ENCODE measurements around the gene SERP2.

The SERP2 gene

DNA sequence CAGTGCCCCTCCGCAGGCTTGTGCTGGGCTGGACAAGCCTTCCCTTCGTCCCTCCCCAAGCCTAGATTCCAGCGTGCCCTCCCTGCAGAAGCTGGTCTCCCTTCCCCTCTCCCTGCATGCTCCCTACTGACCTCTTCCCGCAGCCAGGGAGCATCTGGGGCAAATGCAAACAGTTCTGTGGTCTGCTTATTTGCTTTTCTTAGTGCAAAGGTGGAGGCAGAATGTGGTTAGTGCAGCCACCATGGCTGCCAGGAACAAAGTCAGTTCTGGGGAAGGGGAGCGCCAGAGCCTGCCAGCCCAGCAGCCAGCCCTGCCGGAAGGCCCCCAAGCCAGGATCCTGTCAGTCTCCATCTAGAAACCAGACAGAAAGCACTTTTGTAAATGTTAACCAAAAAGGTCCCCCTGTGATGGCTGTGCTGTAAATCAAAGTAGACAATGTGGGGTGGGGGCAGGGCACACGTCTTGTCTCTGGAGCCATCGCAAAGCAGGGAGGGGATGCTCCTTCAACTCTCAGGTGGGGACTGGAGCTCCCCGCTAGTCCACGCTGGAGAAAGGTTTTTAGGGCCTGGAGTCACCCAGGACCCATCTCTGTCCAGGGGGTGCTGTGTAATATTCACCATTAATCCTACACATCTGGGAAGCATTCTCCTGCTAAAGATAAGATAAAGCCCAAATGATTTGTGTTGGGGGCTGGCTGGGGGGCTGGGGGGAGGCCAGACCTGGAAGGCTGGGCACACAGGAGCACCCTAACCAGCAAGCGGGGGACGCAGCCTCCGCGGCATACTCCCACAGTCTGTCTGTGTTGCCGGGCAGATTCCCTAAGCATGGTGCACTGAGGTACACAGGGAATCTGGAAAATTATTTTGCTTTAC lies 30.9 kb downstream of the SERP2 start:
- H3K9ac ChIP-seq (ENCODE audit: low read length), result no peak overlapping the region
- no peak overlapping the region for H3K4me3 ChIP-seq (ENCODE audit: insufficient read depth, low read length, poor library complexity, severe bottlenecking)
- H4K20me1 ChIP-seq (ENCODE audit: low read depth, low read length), result no peaks in the 10 kb centered on the region
- no peak overlapping the region for H3K4me2 ChIP-seq (ENCODE audit: low read depth, low read length, poor library complexity, severe bottlenecking)
- no peaks in the 10 kb centered on the region for H3K27me3 ChIP-seq (ENCODE audit: low read length)
- no peak overlapping the region for H3K27ac ChIP-seq (ENCODE audit: low read depth, low read length)
- no peak for TF ChIP-seq EZH2phosphoT487 (conservative IDR thresholded peaks at IDR 0.05; ENCODE audit: low read length)
- TF ChIP-seq, protein P1, sequence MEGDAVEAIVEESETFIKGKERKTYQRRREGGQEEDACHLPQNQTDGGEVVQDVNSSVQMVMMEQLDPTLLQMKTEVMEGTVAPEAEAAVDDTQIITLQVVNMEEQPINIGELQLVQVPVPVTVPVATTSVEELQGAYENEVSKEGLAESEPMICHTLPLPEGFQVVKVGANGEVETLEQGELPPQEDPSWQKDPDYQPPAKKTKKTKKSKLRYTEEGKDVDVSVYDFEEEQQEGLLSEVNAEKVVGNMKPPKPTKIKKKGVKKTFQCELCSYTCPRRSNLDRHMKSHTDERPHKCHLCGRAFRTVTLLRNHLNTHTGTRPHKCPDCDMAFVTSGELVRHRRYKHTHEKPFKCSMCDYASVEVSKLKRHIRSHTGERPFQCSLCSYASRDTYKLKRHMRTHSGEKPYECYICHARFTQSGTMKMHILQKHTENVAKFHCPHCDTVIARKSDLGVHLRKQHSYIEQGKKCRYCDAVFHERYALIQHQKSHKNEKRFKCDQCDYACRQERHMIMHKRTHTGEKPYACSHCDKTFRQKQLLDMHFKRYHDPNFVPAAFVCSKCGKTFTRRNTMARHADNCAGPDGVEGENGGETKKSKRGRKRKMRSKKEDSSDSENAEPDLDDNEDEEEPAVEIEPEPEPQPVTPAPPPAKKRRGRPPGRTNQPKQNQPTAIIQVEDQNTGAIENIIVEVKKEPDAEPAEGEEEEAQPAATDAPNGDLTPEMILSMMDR (IDR thresholded peaks at IDR 0.05; ENCODE audit: insufficient read depth, low read length, poor library complexity, severe bottlenecking), result no peak
- H3K9me2 ChIP-seq (replicated peaks; ENCODE audit: insufficient read depth, low read length), result no peaks in the 10 kb centered on the region
- no peak overlapping the region for H2AFZ ChIP-seq (ENCODE audit: low read depth, low read length, severe bottlenecking)
- H3K9me3 ChIP-seq (ENCODE audit: insufficient read depth, low read length), result no peaks in the 10 kb centered on the region
- H3F3A ChIP-seq (ENCODE audit: insufficient read depth), result no peaks in the 10 kb centered on the region
- no peaks in the 10 kb centered on the region for H3K79me2 ChIP-seq (ENCODE audit: insufficient read depth, low read length)
- no peaks in the 10 kb centered on the region for H3K36me3 ChIP-seq (ENCODE audit: low read length)

DNA sequence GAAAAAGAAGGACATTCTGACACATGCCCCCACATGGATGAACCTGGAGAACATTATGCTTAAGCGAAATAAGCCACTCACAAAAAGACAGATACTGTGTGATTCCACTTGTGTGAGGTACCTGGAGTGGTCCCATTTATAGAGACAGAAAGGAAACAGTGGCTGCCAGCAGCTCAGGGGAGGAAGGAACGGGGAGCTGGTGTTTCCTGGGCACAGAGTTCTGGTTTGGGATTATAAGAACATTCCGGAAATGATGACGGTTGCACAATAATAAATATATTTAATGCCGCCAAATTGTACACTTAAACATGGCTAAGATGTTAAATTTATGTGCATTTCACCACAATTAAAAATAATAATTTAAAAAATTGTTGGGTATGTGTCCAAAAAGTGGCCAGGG lies 33.0 kb downstream of the SERP2 start:
- H3K9me3 ChIP-seq (ENCODE audit: insufficient read depth, low read length), result no peaks in the 10 kb centered on the region
- no peak for TF ChIP-seq EZH2phosphoT487 (conservative IDR thresholded peaks at IDR 0.05; ENCODE audit: low read length)
- TF ChIP-seq, protein P1 (IDR thresholded peaks at IDR 0.05; ENCODE audit: insufficient read depth, low read length, poor library complexity, severe bottlenecking), result no peak
- no peaks in the 10 kb centered on the region for H3K36me3 ChIP-seq (ENCODE audit: low read length)
- H3K9me2 ChIP-seq (replicated peaks; ENCODE audit: insufficient read depth, low read length), result no peaks in the 10 kb centered on the region
- H3K79me2 ChIP-seq (ENCODE audit: insufficient read depth, low read length), result no peaks in the 10 kb centered on the region
- no peak overlapping the region for H3K4me2 ChIP-seq (ENCODE audit: low read depth, low read length, poor library complexity, severe bottlenecking)
- no peaks in the 10 kb centered on the region for H4K20me1 ChIP-seq (ENCODE audit: low read depth, low read length)
- H3K4me3 ChIP-seq (ENCODE audit: insufficient read depth, low read length, poor library complexity, severe bottlenecking), result no peak overlapping the region
- H2AFZ ChIP-seq (ENCODE audit: low read depth, low read length, severe bottlenecking), result no peak overlapping the region
- H3K9ac ChIP-seq (ENCODE audit: low read length), result no peak overlapping the region
- no peaks in the 10 kb centered on the region for H3F3A ChIP-seq (ENCODE audit: insufficient read depth)
- no peak overlapping the region for H3K27ac ChIP-seq (ENCODE audit: low read depth, low read length)
- no peaks in the 10 kb centered on the region for H3K27me3 ChIP-seq (ENCODE audit: low read length)

DNA sequence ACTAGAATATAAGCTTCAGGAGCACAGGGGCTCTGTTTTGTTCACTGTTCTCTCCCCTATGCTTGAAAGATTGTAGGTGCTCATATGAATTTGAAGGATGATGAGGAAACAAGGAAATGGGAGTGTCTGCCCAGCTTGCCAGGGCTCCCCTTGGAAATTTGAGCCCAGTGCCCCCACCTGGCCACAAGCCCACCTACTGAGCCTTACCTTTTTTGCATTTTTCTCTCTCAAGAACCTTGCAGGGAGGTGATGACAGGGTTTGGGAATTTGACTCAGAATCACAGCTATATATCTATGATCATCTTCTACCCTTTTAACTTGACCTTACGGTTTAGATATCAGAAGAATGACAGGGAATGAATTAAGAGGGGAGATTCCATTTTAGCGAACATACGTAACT lies 33.8 kb downstream of the SERP2 start:
- no peak overlapping the region for H2AFZ ChIP-seq (ENCODE audit: low read depth, low read length, severe bottlenecking)
- no peaks in the 10 kb centered on the region for H3K79me2 ChIP-seq (ENCODE audit: insufficient read depth, low read length)
- no peak overlapping the region for H3K4me3 ChIP-seq (ENCODE audit: insufficient read depth, low read length, poor library complexity, severe bottlenecking)
- H3K9me2 ChIP-seq (replicated peaks; ENCODE audit: insufficient read depth, low read length), result no peaks in the 10 kb centered on the region
- H3K4me2 ChIP-seq (ENCODE audit: low read depth, low read length, poor library complexity, severe bottlenecking), result no peak overlapping the region
- H3K9ac ChIP-seq (ENCODE audit: low read length), result no peak overlapping the region
- H4K20me1 ChIP-seq (ENCODE audit: low read depth, low read length), result no peaks in the 10 kb centered on the region
- H3F3A ChIP-seq (ENCODE audit: insufficient read depth), result no peaks in the 10 kb centered on the region
- TF ChIP-seq EZH2phosphoT487 (conservative IDR thresholded peaks at IDR 0.05; ENCODE audit: low read length), result no peak
- TF ChIP-seq, protein P1 (IDR thresholded peaks at IDR 0.05; ENCODE audit: insufficient read depth, low read length, poor library complexity, severe bottlenecking), result no peak
- H3K27ac ChIP-seq (ENCODE audit: low read depth, low read length), result no peak overlapping the region
- no peaks in the 10 kb centered on the region for H3K27me3 ChIP-seq (ENCODE audit: low read length)
- H3K9me3 ChIP-seq (ENCODE audit: insufficient read depth, low read length), result no peaks in the 10 kb centered on the region
- H3K36me3 ChIP-seq (ENCODE audit: low read length), result no peaks in the 10 kb centered on the region
